H1 (cell line): ENCODE measurements around the gene PLCL2. TPM values are rescaled to one million over a fixed set of nuclear protein-coding genes. Genes with fewer than 3 reads are reported as not detected.

Source experiments
- CHD7 ChIP-seq: fragments of 300-600 bp; sonication (generic); IDR thresholded peaks from 2 replicates; pipeline ENCODE4 v1.7.1; 2012; ENCODE audit warnings: low read length, moderate library complexity, mild to moderate bottlenecking, inconsistent platforms; ENCODE audit not compliant: insufficient replicate concordance
- SP1 ChIP-seq: IDR thresholded peaks from 2 replicates; pipeline ENCODE4 v1.6.1; 2011; ENCODE audit warnings: low read depth, low read length
- polyA plus RNA-seq, 7 experiments: library from polyadenylated mRNA; depleted of rRNA in 3 of 7; stranded (reverse) in 5 of 7; unstranded in 2 of 7; fragments of >200 nt in 5 of 7; fragments of 200-250 nt in 2 of 7; gene quantifications; 1 replicate in 5 of 7; 2 replicates in 1 of 7; 4 replicates in 1 of 7; pipeline versions ENCODE4 v1.2.1 to v1.2.3, GENCODE V29; 2011 to 2013; ENCODE audit warnings: missing spikeins in 2 of 7, mixed read lengths in 2 of 7
- total RNA-seq: library from RNA; stranded (reverse); fragmentation: NEBNext Ultra II Directional; extraction: Animal tissue kit (Norgen Biotek cat#: 25700); gene quantifications from 2 replicates; pipeline ENCODE4 v1.2.1, GENCODE V29; 2021

The PLCL2 gene
- total and polyA plus RNA-seq, 2 of the 8 experiments (the other 6 are each of a cell fraction or from before 2014, with no cell fraction given) = 3.5 to 6.8 TPM

DNA sequence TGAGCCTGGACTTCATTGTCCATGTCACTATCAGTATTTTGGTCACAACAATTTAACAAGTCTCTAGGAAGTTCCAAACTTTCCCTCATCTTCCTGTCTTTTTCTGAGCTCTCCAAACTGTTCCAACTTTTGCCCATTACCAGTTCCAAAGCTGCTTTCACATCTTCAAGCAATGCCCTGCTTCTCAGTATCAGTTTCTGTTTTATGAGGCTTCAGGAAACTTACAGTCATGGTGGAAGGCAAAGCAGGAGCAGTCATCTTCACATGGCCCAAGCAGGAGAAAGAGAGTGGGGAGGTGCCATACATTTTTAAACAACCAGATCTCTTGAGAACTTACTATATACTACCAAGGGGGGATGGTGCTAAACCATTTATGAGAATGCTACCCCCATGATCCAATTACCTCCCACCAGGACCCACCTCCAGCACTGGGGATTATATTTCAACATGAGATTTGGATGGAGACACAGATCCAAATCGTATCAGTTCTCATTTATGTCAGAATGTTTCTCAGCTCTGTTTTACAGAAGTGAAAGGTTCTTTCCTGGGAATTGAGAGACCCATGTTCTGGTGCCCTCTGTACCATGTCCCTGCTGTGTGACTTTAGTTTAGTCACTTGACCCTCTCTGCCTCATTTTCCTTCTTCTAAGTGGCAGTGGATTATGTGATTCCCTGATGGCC is 169.7 kb downstream of the PLCL2 start (continued):
- no peak for TF ChIP-seq CHD7
- TF ChIP-seq SP1 = no peak
